ENCODE measurements around the gene SLIT3.

- TF ChIP-seq, protein P1, sequence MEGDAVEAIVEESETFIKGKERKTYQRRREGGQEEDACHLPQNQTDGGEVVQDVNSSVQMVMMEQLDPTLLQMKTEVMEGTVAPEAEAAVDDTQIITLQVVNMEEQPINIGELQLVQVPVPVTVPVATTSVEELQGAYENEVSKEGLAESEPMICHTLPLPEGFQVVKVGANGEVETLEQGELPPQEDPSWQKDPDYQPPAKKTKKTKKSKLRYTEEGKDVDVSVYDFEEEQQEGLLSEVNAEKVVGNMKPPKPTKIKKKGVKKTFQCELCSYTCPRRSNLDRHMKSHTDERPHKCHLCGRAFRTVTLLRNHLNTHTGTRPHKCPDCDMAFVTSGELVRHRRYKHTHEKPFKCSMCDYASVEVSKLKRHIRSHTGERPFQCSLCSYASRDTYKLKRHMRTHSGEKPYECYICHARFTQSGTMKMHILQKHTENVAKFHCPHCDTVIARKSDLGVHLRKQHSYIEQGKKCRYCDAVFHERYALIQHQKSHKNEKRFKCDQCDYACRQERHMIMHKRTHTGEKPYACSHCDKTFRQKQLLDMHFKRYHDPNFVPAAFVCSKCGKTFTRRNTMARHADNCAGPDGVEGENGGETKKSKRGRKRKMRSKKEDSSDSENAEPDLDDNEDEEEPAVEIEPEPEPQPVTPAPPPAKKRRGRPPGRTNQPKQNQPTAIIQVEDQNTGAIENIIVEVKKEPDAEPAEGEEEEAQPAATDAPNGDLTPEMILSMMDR (IDR thresholded peaks at IDR 0.05; ENCODE audit: borderline replicate concordance, extremely low read depth, low read length, poor library complexity, severe bottlenecking): no peak
- TF ChIP-seq EZH2 (IDR thresholded peaks at IDR 0.05; ENCODE audit: borderline replicate concordance, low read depth, low read length, severe bottlenecking): no peak
Observed at GRCh38 chr5:169044962-169045361, 256.0 kb downstream of the SLIT3 start.

Data from DND-41 (cell line).